Right lung (tissue), 5 donors: ENCODE measurements around the gene COL4A6. TPM values are rescaled to one million over a fixed set of nuclear protein-coding genes. Genes with fewer than 3 reads are reported as not detected.
"Not testable (repeated sequence)": the region's sequence is repeated elsewhere in the genome, so short reads cannot be mapped to it uniquely, and the experiment has no call there.

Experiments used
- DNase-seq, 2 donors: peaks; one replicate each; pipeline ENCODE4 v3.0.0-alpha.2; 2013
- polyA plus RNA-seq, 5 donors: library from polyadenylated mRNA; unstranded; fragments of 120-200 nt; gene quantifications; one replicate each; pipeline versions ENCODE4 v1.2.1 to v1.2.3, GENCODE V29; 2013; ENCODE audit warnings: inconsistent platforms in 1 of 5, low replicate concordance in 1 of 5; ENCODE audit not compliant: insufficient read length in 5 of 5, insufficient read depth in 1 of 5

COL4A6 gene
- polyA plus RNA-seq, 5 donors, result 10.5 to 17.8 (median 14.5) TPM

DNA sequence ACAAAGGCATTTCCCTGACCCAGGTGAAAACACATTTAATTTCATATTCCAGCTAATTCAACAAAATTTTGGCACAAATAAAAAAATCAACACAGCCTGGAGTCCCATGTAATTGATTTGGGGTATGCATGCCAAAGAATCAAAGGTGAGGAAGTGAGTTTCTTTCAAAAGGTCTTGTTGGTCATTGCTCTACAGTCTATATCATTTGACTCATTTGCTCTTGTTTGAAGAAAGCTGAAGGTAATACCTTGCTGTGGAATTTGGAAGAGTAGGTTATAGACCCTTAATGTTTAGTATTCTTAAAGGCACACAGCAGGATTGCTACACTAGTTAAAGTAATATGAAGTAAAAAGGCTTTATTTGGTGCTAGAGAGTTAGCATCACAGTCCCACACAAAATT is 25.4 kb downstream of the COL4A6 start:
- no peak for DNase-seq

GRCh38 chrX:108399418-108400165 is 38.6 kb downstream of the COL4A6 start:
- DNase-seq, result no peak

DNA sequence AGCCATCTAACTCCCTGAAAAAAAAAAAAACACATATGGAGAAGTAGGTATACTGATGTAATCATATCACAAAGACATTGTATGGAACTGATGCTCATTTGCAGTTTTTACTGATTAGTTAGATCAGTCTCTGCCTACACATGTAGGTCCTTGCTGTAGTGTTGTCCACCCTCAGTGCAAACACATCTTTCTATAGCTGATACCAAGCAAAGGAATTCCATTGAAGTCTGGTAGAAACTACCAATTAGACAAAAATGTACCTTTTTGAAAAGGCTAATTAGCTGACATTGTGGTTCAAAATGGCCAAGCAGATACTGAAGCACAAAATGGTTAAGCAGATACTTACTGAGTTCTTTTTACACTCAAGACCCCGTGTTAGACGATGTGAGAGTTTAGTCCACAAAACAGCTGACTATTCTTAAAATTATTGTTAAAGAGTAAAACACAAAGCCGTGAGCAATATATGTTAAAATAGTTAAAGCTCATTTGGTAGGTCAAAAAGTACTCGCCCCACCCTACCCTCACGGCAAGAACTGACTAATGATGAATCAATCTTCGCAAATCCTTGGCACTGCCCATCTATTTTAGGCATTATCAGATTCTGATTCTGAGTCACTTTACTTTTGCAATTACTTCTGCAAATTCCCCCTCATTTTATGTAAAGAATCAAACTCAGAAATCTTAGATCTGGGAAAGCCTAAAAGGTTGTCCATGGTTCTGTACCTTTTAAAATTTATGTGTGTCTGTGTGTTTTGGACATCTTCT is 40.4 kb downstream of the COL4A6 start:
- DNase-seq, result no peak

GRCh38 chrX:108396986-108397385 is 41.2 kb downstream of the COL4A6 start:
- DNase-seq, result no peak

DNA sequence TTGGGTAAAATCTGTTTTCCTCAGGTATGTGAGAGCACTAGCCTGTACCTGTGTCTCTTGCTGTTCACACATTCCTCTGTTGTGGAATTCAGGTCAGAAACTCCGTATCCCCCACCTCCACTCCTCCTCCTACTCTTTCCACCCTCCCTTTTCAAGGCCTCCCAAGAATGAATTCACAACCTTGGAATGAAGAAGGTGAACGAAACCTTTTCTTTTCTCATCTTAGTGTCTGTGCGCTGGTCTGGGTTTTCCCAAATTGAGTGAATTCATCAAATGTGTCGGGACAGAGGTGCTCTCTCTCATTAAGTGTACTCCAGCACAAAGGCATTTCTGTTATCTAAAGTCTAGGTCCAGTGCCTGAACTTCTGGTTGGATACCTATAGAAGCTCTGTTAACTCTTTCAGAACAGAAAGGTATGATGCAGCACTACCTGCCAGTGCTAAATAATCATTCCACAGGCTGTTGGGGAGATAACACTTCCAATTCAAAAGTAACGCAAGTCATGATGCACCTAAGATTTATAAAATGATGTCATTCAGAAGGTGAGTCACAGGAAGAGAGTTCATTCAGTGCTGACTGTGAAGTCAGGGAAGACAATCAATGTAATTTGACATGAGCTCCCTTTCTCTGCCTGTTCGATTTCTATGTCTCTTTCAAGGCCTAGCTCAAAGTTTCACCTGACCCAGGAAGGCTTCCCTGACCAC is 41.9 kb downstream of the COL4A6 start:
- DNase-seq, result no peak

DNA sequence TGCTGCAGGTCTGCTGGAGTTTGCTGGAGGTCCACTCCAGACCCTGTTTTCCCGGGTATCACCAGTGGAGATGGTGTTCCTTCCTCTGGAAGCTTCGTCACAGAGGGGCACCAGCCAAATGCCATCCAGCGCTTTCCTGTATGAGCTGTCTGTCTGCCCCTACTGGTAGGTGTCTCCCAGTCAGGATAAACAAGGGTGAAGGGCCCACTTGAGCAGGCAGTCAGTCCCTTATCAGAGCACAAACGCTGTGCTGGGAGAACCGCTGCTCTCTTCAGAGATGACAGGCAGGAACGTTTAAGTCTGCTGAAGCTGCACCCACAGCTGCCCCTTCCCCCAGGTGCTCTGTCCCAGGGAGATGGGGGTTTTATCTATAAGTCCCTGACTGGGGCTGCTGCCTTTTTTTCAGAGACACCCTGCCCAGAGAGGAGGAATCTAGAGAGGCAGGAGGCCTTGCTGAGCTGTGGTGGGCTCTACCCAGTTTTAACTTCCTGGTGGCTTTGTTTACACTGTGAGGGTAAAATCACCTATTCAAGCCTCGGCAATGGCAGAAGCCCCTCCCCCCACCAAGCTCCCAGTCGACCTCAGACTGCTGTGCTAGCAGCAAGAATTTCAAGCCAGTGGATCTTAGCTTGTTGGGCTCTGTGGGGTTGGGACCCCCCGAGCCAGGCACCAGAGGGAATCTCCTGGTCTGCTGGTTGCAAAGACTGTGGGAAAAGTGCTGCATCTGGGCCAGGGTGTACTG is 47.1 kb downstream of the COL4A6 start:
- DNase-seq, result not testable (repeated sequence)

GRCh38 chrX:108384783-108385182 is 53.4 kb downstream of the COL4A6 start:
- DNase-seq, result no peak

DNA sequence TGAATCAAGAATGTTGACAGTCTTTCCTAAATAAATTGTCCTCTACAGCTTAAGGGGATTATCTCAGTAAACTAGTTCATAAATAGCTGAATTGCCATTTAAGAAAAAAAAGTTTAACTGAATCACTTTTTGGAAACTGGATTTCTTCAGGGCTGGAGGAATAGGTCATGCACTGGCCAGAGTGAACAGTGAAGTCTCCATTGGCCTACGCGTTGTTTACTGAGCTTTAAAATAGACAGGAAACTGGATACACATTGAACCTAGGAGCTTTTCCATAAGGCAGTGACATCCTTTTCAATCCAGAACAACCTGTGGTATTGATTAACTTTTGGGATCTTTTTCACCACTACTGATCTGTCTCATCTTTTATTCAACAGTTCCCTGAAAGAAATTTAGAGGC is 58.0 kb downstream of the COL4A6 start:
- no peak for DNase-seq

DNA sequence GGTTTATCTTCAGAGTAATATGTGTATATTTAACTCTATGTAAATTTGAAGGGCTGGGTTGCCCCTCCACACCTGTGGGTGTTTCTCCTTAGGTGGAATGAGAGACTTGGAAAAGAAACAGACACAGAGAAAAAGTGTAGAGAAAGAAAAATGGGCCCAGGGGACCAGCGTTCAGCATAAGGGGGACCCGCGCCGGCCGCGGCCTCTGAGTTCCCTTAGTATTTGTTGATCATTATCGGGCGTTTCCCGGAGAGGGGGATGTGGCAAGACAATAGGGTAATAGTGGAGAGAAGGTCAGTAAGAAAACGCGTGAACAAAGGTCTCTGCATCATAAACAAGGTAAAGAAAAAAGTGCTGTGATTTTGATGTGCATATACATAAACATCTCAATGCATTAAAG is 61.4 kb downstream of the COL4A6 start:
- not testable (repeated sequence) for DNase-seq

DNA sequence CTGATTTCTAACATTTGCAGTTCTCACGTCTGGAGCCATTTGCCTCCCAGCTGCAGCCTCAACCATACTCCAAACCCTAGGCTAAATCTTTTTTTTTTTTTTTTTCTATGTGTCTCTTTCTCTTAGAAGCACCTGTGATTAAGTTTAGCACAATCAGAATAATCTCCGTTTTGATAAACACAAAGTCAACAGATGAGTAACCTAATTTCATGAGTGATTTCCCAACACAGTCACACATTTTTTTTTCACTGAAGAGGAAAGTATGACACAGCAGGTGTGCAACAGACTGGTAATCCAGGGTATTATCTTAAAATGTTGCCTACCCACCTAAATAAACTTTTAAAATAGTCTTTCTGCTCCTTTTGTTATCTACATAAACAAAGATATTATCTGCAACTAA is 62.6 kb downstream of the COL4A6 start:
- not testable (repeated sequence) for DNase-seq

DNA sequence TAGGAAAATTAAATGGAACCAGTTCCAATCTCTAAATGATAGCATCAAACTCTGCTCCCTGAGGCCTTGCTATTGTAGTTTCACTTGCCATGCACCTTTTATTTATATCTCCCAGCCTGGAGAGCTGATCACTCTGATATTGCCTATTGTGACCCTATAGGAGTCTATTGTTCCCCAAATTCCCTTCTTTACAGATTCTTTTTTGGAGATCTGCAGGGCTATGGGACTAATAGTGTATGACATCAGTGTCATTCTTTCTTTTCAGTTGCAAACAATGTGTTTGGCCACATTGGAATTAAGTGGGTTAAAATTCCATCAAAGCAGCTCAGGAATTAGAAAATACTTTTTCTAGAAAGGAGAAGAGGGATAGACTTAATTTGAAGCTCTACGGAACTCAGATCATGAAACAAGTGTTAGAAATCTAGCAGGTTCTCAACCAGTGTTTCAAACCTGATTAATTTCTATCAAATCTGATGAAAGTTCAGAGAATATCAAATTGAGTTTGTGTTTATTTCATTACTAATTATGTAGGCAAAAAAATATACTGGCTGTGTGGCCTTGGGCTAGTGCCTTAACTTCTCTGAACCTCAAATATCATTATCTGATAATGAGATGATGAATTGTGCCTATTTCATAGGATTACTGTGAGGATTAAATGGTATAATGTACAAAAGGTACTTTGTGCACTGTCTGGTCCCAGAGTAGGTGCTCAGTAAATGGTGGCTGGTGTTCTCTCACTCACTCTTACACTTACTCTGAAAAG is 71.4 kb downstream of the COL4A6 start:
- DNase-seq, result no peak

- DNase-seq, result no peak
Measured at GRCh38 chrX:108362026-108362425, 76.2 kb downstream of the COL4A6 start.

GRCh38 chrX:108361316-108361715 is 76.9 kb downstream of the COL4A6 start:
- no peak for DNase-seq

GRCh38 chrX:108359806-108360602 is 78.2 kb downstream of the COL4A6 start:
- peak; percentile 64 to 68 for DNase-seq

DNA sequence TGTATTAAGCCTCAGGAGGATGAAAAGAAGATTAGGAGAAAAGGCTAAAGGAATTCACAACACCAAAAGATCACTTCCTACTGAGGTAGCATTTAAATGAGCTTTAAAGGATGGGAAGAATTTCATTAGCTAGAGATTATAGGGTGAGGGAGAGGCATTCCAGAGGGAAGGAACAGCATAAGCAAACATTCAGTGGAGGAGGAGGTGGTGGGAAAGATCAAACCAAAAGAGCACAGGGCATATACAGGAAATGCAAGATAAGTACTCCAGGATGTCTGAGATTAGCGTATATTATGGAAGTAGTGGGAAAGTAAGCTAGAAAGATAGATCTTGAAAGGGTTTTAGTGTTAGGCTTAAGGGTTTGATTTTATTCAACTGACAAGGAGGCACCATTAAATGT is 84.8 kb downstream of the COL4A6 start:
- DNase-seq, result no peak

DNA sequence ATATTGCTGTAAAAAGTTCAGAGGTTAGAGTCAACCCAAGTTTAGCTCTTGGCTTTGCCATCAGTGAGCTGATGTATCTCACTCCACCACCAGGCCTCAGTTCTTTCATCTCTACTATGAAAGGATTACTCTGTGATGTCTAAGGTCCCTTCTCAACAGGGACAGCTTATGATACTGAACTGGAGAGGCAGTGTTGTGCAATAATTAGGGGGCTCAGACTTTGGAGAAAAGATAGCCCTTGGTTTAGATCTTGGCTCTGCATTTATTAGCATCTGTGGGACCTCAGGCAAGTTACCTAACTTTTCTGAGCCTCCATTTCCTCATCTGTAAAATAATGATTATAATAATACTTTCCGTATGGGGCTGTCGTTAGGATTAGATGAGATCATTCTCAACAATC is 89.0 kb downstream of the COL4A6 start:
- DNase-seq, result no peak

GRCh38 chrX:108348525-108348924 is 89.7 kb downstream of the COL4A6 start:
- DNase-seq, result no peak

- DNase-seq, result no peak
Measured at GRCh38 chrX:108347800-108348199, 90.4 kb downstream of the COL4A6 start.

- DNase-seq, result peak; percentile 42 to 45
Measured at GRCh38 chrX:108344216-108344615, 94.0 kb downstream of the COL4A6 start.

DNA sequence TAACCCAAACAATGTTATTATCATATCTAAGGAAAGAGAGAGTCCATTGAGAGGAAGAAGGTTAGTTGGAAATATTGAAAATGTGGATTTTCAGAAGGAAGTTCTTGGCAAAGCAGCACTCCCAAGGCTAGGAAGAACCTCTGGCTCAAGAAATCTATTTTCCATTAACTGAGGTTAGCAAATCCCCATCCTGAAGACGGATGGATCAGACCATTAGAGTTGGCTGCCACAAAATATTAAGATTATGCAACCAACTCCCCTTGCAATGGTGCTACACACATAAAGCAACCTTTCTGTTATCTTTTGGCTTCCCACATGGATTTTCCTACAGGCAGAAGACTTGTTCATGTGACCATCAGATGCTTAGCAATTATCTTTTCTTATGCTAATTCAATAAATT is 96.3 kb downstream of the COL4A6 start:
- DNase-seq, result no peak
